MG63 (cell line): Measurements from ENCODE around the gene MDN1. TPM values are rescaled to one million over a fixed set of nuclear protein-coding genes. Genes with fewer than 3 reads are reported as not detected.
"Not testable (repeated sequence)": the region's sequence is repeated elsewhere in the genome, so short reads cannot be mapped to it uniquely, and the experiment has no call there.

ENCODE experiments used
- DNase-seq: peaks from one replicate; pipeline ENCODE4 v3.0.0-alpha.2; 2020
- H3K27me3 ChIP-seq: fragments of 250-450 bp; sonication (Bioruptor Pico); 2 replicates; pipeline ENCODE4 v1.5.1; 2020; ENCODE audit warnings: mild to moderate bottlenecking, moderate library complexity
- H3K36me3 ChIP-seq: fragments of 250-450 bp; sonication (Bioruptor Pico); 2 replicates; pipeline ENCODE4 v1.5.1; 2020; ENCODE audit warnings: mild to moderate bottlenecking, moderate library complexity
- H3K4me3 ChIP-seq: fragments of 250-450 bp; sonication (Bioruptor Pico); 2 replicates; pipeline ENCODE4 v1.5.1; 2020; ENCODE audit warnings: mild to moderate bottlenecking, moderate library complexity
- H3K9me3 ChIP-seq: fragments of 250-450 bp; sonication (Bioruptor Pico); 2 replicates; pipeline ENCODE4 v1.5.1; 2020; ENCODE audit warnings: mild to moderate bottlenecking, moderate library complexity
- total RNA-seq: library from RNA; depleted of rRNA; stranded (reverse); fragments of >200 nt; shearing (Covaris generic); gene quantifications from 2 replicates; pipeline ENCODE4 v1.2.3, GENCODE V29; 2014; ENCODE audit warnings: low replicate concordance

MDN1 gene
- total RNA-seq, 1 experiment from 2014 or later: 10.1 TPM

- DNase-seq: no peak
- Histone ChIP-seq H3K4me3 (no peak overlapping the region), H3K36me3 (peaks cover 58% of the 10 kb centered on the region), H3K27me3 (no peaks in the 10 kb centered on the region), H3K9me3 (no peaks in the 10 kb centered on the region)
Observed at GRCh38 chr6:89660981-89661380, 158.6 kb downstream of the MDN1 start.

- DNase-seq: no peak
- Histone ChIP-seq H3K4me3 (no peak overlapping the region), H3K36me3 (peaks cover 55% of the 10 kb centered on the region), H3K27me3 (no peaks in the 10 kb centered on the region), H3K9me3 (no peaks in the 10 kb centered on the region)
Observed at GRCh38 chr6:89657445-89658158, 162.0 kb downstream of the MDN1 start.

DNA sequence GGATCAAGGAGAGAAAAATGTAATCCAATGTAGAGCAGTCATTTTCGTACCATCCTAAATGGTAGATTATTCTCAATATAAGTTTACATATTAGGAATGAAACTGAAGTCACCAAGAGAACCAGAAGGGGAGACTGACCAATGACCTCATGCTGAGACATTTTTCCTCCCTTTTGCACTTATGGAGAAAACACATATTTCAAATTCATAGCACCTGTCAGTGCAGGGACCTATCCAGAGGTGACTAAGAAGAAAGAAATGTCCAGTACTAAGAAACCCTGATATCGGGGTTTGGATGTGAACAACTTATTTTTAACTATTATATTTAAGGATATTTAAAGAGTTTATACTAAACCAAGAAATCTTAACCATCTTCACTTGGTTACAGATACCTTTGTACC is 164.5 kb downstream of the MDN1 start:
- DNase-seq: no peak
- Histone ChIP-seq H3K4me3 (no peak overlapping the region), H3K9me3 (no peaks in the 10 kb centered on the region), H3K27me3 (no peaks in the 10 kb centered on the region), H3K36me3 (peaks cover 53% of the 10 kb centered on the region)

- no peak for DNase-seq
- H3K9me3 ChIP-seq: no peaks in the 10 kb centered on the region
- no peaks in the 10 kb centered on the region for H3K27me3 ChIP-seq
- H3K4me3 ChIP-seq: no peak overlapping the region
- peaks cover 66% of the 10 kb centered on the region for H3K36me3 ChIP-seq
Observed at GRCh38 chr6:89650579-89650978, 169.0 kb downstream of the MDN1 start.

GRCh38 chr6:89649682-89650081 is 169.9 kb downstream of the MDN1 start:
- H3K36me3 ChIP-seq: peaks cover 62% of the 10 kb centered on the region
- DNase-seq: no peak

GRCh38 chr6:89644864-89645263 is 174.7 kb downstream of the MDN1 start:
- no peaks in the 10 kb centered on the region for H3K9me3 ChIP-seq
- H3K27me3 ChIP-seq: no peaks in the 10 kb centered on the region
- peaks cover 47% of the 10 kb centered on the region for H3K36me3 ChIP-seq
- no peak for DNase-seq
- H3K4me3 ChIP-seq: no peak overlapping the region

More at GRCh38 chr6:89649682-89650081, 169.9 kb downstream of the MDN1 start:
- no peak overlapping the region for H3K4me3 ChIP-seq
- H3K9me3 ChIP-seq: no peaks in the 10 kb centered on the region
- no peaks in the 10 kb centered on the region for H3K27me3 ChIP-seq

DNA sequence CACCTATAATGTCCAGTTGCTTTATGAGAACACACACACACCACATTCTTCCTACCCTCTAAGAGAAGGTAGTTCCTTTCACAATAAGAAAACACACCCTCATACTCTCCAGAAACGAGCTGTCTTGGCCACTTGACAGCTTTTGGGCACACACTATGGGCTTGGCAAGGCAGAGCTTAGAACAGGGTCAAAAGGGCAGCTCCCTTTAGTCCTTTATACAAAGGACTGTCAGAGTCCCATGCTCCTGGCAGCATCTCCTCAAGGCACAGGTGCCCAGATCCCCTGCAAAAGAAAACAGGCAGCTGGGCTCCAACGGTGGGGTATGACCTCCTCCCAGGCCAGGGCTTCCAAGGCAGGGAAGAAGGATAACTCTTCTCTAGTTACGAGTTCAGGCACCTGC is 176.2 kb downstream of the MDN1 start:
- H3K36me3 ChIP-seq: peaks cover 37% of the 10 kb centered on the region
- no peaks in the 10 kb centered on the region for H3K9me3 ChIP-seq
- no peak overlapping the region for H3K4me3 ChIP-seq
- no peak for DNase-seq
- H3K27me3 ChIP-seq: no peaks in the 10 kb centered on the region

DNA sequence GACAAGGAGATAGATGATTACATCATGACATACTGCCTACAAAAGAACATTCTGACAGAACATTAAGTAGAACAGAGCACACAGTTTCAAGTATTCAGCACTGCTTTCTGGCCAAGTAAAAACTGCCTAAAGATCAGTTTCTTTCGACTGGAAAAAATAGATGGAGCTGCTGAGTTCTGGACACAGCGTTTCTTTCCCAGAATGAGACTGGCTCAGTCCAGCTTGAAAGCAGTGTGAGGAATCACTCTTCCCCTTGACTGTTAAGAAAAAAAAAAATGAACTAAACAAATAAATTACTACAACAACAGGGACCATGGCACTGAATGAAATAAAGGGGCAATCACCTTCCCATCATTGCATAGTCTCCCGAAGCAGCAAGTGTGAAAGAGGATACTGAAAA is 176.6 kb downstream of the MDN1 start:
- DNase-seq: no peak
- H3K36me3 ChIP-seq: peaks cover 32% of the 10 kb centered on the region
- no peaks in the 10 kb centered on the region for H3K27me3 ChIP-seq
- no peak overlapping the region for H3K4me3 ChIP-seq
- no peaks in the 10 kb centered on the region for H3K9me3 ChIP-seq

DNA sequence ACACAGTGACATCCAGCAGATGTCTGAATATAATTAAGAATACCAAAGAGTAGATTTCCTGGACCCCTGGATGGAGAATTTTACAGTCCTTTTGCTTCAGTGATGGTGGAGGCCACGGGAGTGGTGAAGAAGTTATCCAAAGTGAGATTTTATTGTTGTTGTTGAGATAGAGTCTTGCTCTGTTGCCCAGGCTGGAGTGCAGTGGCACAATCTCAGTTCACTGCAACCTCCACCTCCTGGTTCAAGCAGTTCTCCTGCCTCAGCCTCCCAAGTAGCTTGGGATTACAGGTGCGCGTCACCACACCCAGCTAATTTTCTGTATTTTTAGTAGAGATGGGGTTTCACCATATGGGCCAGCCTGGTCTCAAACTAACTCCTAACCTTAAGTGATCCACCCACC is 178.0 kb downstream of the MDN1 start:
- DNase-seq, H3K9me3 ChIP-seq, H3K27me3 ChIP-seq, H3K4me3 ChIP-seq: not testable (repeated sequence)
- H3K36me3 ChIP-seq: peaks cover 29% of the 10 kb centered on the region

- H3K36me3 ChIP-seq: peaks cover 27% of the 10 kb centered on the region
- no peak for DNase-seq
- H3K27me3 ChIP-seq: no peaks in the 10 kb centered on the region
- no peak overlapping the region for H3K4me3 ChIP-seq
- H3K9me3 ChIP-seq: no peaks in the 10 kb centered on the region
Observed at GRCh38 chr6:89640804-89641203, 178.8 kb downstream of the MDN1 start.

DNA sequence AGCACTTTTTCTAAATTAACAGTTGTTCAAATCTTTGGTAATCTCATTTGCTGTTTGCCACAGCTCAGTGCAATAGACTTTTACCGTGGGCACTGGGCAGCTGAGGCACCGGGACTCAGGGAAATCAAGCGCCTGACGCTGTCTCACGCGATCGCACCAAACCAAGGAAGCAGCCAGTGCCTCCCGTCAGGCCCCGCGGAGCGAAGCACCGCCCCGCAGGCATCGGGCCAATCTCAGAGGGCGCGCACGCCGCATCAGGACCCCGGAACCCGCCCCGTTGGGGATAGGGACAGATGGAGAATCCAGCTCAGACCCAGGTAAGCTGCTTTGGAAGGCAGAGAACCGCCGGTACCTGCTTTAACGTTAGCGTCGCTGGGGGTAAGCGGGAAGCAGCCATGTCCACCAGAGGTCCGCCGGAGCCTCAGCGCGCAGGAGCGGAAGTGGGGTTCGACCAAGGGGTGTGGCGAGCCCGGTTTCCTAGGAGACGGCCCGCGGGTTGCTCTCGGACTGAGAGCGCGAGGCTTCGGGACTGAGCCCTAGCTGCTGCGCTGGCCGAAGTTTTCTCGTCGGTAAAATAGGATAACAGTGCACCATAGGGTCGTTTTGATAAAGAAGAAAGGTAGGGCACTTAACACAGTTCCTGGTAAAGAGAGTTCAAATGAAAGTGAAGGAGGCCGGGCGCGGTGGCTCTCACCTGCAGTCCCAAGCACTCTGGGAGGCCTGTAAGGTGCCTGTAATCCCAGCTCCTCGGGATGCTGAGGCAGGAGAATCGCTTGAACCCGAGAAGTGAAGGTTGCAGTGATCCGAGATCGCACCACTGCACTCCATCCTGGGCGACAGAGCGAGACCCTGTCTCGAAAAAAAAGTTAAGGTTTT is 181.0 kb downstream of the MDN1 start, which contains the start of gene LYRM2:
TSS of gene LYRM2 (minus strand) at position 428 of the 876 bp plus-strand sequence. CDS start at position 397, 31 bp downstream.
- peak; percentile 94 for DNase-seq
- no peaks in the 10 kb centered on the region for H3K27me3 ChIP-seq
- H3K36me3 ChIP-seq: peaks cover 17% of the 10 kb centered on the region
- H3K9me3 ChIP-seq: no peaks in the 10 kb centered on the region
- H3K4me3 ChIP-seq: peak within 1 kb of the TSS; percentile 94

DNA sequence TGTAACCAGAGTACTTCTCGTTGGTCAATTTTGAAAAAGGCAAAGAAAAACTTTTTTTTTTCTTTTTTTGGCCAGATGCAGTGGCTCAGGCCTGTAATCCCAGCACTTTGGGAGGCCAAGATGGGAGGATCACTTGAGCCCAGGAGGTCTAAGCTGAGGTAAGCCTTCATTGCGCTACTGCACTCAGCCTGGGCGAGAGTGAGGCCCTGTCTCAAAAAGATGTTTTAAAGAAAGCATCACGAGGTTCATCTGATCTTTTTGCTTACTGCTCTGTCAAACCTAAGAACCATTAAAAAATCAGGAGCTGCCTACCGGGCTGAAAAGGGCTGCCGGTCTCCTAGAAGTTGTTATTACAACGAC is 181.7 kb downstream of the MDN1 start:
- no peaks in the 10 kb centered on the region for H3K27me3 ChIP-seq
- H3K4me3 ChIP-seq: peak overlapping the region; percentile 94
- H3K9me3 ChIP-seq: no peaks in the 10 kb centered on the region
- no peak for DNase-seq
- H3K36me3 ChIP-seq: peaks cover 14% of the 10 kb centered on the region

- H3K27me3 ChIP-seq, H3K4me3 ChIP-seq, DNase-seq, H3K9me3 ChIP-seq: not testable (repeated sequence)
- peaks cover 14% of the 10 kb centered on the region for H3K36me3 ChIP-seq
Observed at GRCh38 chr6:89636412-89636811, 183.2 kb downstream of the MDN1 start.

DNA sequence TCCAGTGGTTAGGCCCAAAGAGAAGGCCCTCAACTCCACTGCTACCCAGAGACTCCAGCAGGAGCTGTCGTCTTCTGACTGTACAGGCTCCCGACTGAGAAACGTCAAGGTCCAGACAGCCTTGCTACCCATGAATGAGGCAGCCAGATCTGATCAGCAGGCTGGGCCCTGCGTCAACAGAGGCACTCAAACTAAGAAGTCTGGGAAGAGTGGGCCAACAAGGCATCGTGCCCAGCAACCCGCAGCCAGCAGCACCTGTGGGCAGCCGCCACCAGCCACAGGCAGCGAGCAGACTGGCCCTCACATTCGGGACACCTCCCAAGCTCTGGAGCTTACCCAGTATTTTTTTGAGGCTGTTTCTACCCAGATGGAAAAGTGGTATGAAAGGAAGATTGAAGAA is 189.1 kb downstream of the MDN1 start:
- Histone ChIP-seq H3K36me3 (no peaks in the 10 kb centered on the region), H3K27me3 (no peaks in the 10 kb centered on the region), H3K4me3 (no peak overlapping the region), H3K9me3 (no peaks in the 10 kb centered on the region)
- DNase-seq: no peak

- no peak for DNase-seq
- Histone ChIP-seq H3K9me3 (no peaks in the 10 kb centered on the region), H3K27me3 (no peaks in the 10 kb centered on the region), H3K36me3 (no peaks in the 10 kb centered on the region), H3K4me3 (no peak overlapping the region)
Observed at GRCh38 chr6:89623749-89624148, 195.8 kb downstream of the MDN1 start.

GRCh38 chr6:89619567-89619966 is 200.0 kb downstream of the MDN1 start:
- Histone ChIP-seq H3K36me3 (no peaks in the 10 kb centered on the region), H3K4me3 (no peak overlapping the region), H3K27me3 (no peaks in the 10 kb centered on the region), H3K9me3 (no peaks in the 10 kb centered on the region)
- no peak for DNase-seq

DNA sequence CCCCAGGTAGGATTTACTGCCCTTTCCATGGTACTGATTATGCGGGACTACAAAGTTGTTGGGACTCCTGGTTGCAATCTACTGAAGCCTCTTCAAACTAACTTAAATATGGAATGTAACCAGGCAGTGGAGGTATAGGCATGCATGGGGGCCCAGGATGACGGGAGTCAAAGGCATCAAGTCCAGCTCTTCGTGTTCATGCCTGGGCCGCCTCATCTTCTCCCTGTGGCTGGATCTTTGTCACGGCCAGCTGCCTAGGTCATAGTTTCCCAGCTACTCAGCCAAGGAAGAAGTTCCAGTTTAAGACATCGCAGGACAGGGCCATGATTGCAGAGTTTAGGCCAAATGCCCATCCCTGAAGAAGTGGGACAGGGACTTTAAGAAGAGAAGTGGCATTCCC is 201.6 kb downstream of the MDN1 start:
- no peaks in the 10 kb centered on the region for H3K27me3 ChIP-seq
- no peaks in the 10 kb centered on the region for H3K9me3 ChIP-seq
- no peaks in the 10 kb centered on the region for H3K36me3 ChIP-seq
- DNase-seq: no peak
- no peak overlapping the region for H3K4me3 ChIP-seq

GRCh38 chr6:89616531-89616930 is 203.1 kb downstream of the MDN1 start:
- H3K36me3 ChIP-seq: no peaks in the 10 kb centered on the region
- no peak for DNase-seq
- no peak overlapping the region for H3K4me3 ChIP-seq
- no peaks in the 10 kb centered on the region for H3K27me3 ChIP-seq
- no peaks in the 10 kb centered on the region for H3K9me3 ChIP-seq
